Hippocampal formation (tissue), 2 donors: ENCODE results near the gene MAP4K3.
"Not testable (repeated sequence)": the region's sequence is repeated elsewhere in the genome, so short reads cannot be mapped to it uniquely, and the experiment has no call there.

Source experiments
- DNase-seq, 2 donors: peaks; one replicate each; lab custom pipeline; 2025; lab: John Stamatoyannopoulos, UW

Gene MAP4K3

GRCh38 chr2:39244241-39244862 is 192.7 kb downstream of the MAP4K3 start:
- DNase-seq: not testable (repeated sequence)

GRCh38 chr2:39243469-39244123 is 193.5 kb downstream of the MAP4K3 start, which contains the start of gene CDKL4:
Gene CDKL4 (minus strand): TSS chr2:39243970.
- no peak for DNase-seq

DNA sequence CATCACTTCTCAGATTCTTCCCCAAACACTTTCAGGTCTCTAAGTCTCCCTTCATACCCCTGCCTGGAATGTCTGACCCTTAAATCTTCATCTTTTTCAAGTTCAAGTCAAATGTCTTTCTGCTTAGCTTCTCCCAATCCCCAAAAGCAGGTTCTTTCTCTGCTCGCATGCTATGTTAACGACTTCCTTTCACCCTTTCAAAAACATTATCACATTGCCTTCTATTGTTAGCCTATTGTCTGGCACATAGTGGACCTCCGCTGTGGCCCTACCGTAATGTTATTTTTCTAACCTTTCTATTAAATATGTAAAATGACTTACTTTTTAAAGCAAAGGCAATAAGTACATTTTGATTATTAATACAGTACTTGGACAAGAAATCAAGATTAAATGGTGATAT is 195.5 kb downstream of the MAP4K3 start:
- no peak for DNase-seq

- DNase-seq: no peak
Measured at GRCh38 chr2:39240758-39241157, 196.3 kb downstream of the MAP4K3 start.

DNA sequence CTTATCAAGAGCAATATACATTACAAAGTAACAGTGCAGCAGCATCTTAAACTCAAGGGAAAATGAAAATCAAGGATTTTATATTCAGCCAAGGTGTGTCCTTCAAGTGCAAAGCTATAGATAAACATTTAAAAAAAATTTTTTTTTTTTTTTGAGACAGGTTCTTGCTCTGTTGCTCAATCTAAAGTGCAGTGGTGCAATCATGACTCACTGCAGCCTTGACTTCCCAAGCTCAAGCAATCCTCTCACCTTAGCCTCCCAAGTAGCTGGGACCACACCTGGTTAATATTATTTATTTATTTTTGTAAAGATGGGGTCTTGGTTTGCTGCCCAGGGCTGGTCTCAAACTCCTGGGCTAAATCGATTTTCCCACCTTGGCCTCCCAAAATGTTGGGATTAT is 202.3 kb downstream of the MAP4K3 start:
- no peak for DNase-seq

DNA sequence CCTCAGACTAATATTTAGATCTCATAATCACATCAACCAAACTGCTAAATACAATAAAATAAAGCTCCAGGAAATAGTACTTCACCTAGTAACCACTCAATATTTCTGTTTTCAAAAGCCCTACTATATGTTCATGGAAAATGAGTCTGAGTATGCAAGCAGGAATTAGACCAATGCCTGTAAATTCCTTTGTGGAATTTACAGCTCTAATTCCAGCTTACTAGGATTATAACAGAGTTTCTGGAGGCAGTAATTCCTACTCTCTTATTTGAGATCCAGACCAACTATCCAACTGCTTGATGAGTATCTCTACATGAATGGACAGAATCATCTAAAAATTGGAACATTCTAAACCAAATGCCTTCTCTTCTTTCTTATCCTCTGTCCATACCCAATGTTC is 204.9 kb downstream of the MAP4K3 start:
- DNase-seq: no peak

DNA sequence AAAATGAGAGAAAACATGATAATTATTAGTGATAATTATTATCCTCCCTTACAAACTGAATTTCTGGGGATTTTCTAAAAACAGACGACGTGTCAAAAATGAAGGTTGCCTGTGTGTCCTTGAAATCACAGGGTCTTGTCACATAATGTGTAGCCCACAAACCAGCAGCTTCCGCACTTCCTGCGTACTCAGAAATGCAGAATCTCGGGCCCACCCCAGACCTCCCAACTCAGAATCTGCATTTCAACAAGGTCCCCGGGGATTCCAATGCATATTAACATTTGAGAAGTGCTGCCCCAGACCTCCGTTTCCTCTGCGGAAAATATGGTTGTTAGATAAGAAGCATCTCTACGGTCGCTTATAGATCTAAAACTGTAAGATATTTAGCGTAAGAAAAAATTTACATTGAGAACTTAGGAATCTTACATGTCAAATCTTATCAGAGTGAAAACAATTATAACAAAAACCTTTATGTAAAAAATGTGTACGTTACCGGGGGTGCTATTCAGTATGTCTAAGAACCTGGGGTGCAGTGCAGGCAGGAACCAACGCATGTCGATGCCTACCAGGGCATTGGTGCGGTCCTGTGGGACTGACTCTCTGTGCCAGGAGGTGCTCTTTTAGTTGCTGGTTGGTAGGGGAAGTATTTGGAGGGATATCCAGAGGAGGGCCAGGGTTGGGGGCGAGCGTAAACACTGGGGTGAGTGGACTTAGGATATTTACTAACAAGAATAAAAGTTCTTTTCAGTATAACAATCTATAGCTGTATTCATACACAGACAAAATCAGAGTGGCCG is 208.5 kb downstream of the MAP4K3 start:
- DNase-seq: no peak

GRCh38 chr2:39227628-39228412 is 209.3 kb downstream of the MAP4K3 start:
- DNase-seq: peak; percentile 67 to 76

DNA sequence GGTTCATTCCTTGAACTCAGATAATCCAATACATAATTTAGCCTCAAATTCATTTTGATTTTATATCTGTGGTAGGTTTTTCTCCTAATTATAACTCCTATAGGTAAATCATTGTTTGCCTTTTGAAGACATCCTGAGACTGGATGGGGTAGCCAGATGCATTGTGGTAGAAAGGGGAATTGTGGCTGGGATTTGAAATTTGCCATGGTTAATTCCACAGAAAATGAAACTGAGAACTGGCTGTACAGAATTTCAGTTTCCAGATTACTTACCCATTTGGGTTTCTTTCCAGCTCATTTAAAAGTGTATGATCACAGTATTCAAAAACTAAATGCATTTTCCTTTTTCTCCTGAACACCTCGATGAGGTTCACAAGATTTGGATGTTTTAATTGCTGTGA is 211.5 kb downstream of the MAP4K3 start:
- DNase-seq: no peak

DNA sequence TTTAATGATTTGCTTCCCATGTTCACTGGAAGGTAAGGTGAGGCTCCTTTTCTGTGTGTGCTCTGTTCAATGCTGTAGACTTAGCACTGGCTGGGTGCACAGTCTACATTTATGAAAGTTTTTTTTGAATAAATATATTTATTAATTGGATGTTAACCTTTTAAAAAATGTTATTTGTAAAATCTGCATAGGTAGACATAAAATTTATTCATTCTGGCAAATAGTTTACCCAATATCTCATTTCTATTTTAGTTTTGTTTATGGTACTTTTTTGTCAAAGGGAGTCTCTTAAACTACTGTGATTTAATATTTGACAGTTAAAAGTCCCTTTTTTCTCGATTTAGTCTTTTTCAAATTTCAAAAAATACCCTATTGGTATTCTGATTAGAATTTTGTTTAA is 213.2 kb downstream of the MAP4K3 start:
- DNase-seq: no peak

DNA sequence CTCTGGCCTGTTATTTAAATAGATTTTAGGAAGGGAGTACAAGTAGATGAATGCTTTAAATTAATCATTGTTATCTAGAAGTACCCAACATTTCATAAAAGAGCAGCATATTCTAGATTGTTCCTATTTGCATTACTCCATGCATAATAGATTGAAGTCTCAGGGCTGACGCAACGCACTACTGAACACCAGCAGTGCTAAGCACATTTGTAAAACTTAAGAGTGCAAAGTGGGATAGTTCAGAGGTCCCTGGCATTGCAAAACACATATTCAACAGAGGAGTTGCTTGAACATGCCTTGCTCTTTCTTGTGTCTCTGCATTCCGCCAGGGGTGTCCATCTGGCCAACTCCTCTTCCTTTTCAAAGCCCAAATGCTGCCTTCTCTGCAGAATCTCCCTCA is 215.6 kb downstream of the MAP4K3 start:
- no peak for DNase-seq

GRCh38 chr2:39220136-39220535 is 216.9 kb downstream of the MAP4K3 start:
- DNase-seq: no peak

DNA sequence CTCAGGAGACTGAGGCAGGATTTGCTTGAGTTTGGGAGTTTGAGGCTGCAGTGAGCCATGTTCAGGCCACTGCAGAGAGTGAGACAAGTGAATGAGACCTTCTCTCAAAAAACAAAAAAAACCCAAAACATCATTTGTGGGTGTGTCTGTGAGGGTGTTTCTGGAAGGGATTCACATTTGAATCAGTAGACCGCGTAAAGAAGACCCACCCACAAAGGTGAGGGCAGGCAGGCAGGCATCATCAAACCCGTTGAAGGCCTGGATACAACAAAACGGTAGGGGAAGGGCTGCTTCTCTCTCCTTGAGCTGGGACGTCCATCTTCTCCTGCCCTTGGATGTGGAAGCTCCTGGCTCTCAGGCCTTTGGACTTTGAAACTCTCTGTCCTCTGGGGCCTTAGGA is 218.7 kb downstream of the MAP4K3 start:
- DNase-seq: no peak

DNA sequence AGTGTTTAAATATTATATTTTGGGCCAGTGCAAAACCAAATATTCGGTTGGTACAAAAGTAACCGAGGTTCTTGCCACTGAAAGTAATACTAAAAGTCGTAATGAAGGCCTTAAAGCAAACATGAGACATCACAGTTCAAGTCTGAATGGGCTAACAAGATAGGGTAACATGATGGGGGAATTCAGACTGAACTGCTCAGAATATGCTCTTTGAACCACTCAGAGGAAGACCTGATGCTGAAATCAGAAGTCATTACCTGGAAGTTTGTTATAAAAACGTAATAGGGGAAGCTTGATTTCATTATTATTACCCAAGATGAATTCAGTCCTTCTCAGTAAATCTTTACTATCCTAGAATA is 219.9 kb downstream of the MAP4K3 start:
- no peak for DNase-seq

- DNase-seq: no peak
Measured at GRCh38 chr2:39216346-39217191, 220.5 kb downstream of the MAP4K3 start.

DNA sequence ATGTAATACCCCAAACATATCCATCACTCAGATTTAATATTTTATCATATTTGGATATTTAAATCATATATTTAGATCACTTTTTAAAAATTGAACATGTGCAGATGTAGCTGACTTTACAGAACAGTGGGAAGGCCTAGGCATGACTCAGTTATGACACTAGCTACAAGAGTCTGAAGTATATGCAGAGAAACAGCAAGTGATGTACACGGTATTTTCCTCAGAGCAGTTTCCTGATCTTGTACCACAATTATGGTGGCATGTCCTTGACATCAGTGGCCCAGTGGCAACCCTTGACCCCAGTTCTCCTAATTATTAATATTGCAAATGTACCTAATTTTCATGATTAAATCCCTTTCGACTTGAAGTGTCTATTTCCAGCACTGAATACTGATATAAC is 221.5 kb downstream of the MAP4K3 start:
- no peak for DNase-seq

DNA sequence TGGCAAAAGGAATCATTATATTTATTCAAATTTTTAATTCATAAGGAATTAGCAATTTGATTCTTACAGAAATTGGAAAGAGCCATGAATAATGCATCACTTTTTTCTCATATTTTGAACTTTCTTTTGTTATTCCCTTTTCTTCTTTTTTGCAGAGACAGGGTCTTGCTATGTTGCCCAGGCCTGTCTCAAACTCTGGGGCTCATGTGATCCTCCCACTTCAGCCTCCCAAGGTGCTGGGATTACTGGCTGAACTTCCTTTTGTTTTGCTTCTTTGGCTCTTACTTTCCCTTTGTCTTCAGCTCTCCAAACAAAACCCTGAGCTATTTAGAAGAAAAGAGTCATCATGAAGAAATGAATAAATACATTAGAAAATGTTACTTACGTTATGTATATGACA is 224.1 kb downstream of the MAP4K3 start:
- no peak for DNase-seq

- no peak for DNase-seq
Measured at GRCh38 chr2:39210846-39211245, 226.2 kb downstream of the MAP4K3 start.

- DNase-seq: no peak
Measured at GRCh38 chr2:39203382-39203781, 233.7 kb downstream of the MAP4K3 start.

DNA sequence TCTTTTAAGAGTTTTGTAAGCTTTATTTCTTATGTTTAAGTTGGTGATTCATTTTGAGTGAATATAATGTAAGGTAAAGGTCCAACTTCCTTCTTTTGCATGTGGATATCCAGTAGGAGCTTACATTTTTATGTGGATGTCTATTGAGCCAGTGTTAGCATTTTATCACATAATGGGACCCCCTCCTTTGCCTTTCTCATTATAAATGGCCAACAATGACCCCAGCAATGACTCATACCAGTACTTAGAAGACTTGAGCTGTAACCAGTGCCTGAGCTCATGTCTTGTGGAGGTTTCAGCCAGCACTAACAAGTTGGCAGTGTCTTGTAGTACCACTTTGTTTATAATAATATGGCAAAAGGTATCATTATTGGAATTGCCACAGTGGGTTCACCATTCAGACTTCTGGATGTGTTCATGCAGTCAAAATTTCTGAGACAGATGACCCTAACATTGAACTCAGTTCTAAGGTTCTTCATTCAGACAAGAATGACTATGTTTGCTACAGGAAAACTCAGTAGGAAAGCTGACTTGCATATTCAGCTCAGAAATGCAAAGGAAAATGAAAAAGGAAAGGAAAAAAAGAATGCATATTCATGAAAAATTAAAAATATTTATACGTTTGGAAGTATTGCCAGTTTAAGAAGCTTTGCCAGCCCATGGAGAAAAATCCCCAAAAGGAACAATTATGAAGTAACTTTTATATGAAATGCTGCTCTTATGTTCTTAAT is 234.3 kb downstream of the MAP4K3 start:
- no peak for DNase-seq
